A549 (cell line): ENCODE measurements around the gene TNFAIP2. TPM values are rescaled to one million over a fixed set of nuclear protein-coding genes. Genes with fewer than 3 reads are reported as not detected.
A peak's percentile ranks its signal among the peaks of the same experiment; 100 is the strongest.

Source experiments
- ATAC-seq, 2 experiments: fragments of 200-7000 bp in 1 of 2; fragments of >200 bp in 1 of 2; cut with Nextera tagmentation in 1 of 2; cut with Tn5 transposase in 1 of 2; 3 replicates each; pipeline versions ENCODE4 v1.8.0 to v1.9.1; 2018 to 2020; ENCODE audit warnings: mild to moderate bottlenecking in 1 of 2, moderate library complexity in 1 of 2
- CTCF ChIA-PET: fragments of 300-600 bp; sonication (Branson Sonifier 250); formaldehyde crosslinking; extraction: SDS; loops from one replicate; lab custom pipeline; 2021; ENCODE audit warnings: antibody characterized with exemption, inconsistent platforms; lab: Yijun Ruan, JAX
- POLR2A ChIA-PET: fragments of 350-600 bp; formaldehyde crosslinking; extraction: SDS; loops from one replicate; lab custom pipeline; 2021; ENCODE audit warnings: antibody characterized with exemption, inconsistent platforms; lab: Yijun Ruan, JAX
- DNase-seq, 2 experiments: peaks; one replicate each; pipeline versions ENCODE4 v3.0.0 to v3.0.0-alpha.2; 2011 to 2016; ENCODE audit warnings: low read depth in 1 of 2, low spot score in 1 of 2
- FAIRE-seq: peaks from 2 replicates; lab custom pipeline; 2011; peaks lifted over from hg19 to GRCh38; lab: Jason Lieb, UNC
- H3K27ac ChIP-seq, 2 experiments: fragments of >200 bp; sonication (Bioruptor Twin); formaldehyde crosslinking; 3 replicates each; pipeline ENCODE4 v1.5.1; 2016 to 2017
- H3K4me1 ChIP-seq: fragments of >200 bp; sonication (Bioruptor Twin); formaldehyde crosslinking; 3 replicates; pipeline ENCODE4 v1.6.1; 2016
- H3K4me2 ChIP-seq: fragments of >200 bp; sonication (Bioruptor Twin); formaldehyde crosslinking; 3 replicates; pipeline ENCODE4 v1.6.1; 2016
- H3K4me3 ChIP-seq: fragments of >200 bp; sonication (Bioruptor Twin); formaldehyde crosslinking; 3 replicates; pipeline ENCODE4 v1.5.1; 2016
- H3K9me3 ChIP-seq: fragments of >200 bp; sonication (Bioruptor Twin); formaldehyde crosslinking; 3 replicates; pipeline ENCODE4 v1.6.1; 2016
- BHLHE40 ChIP-seq: IDR thresholded peaks from 2 replicates; pipeline ENCODE4 v1.6.1; 2012; ENCODE audit warnings: low read depth, low read length, inconsistent platforms
- CBX2 ChIP-seq: fragments of 200-600 bp; sonication (generic); IDR thresholded peaks from 2 replicates; pipeline ENCODE4 v1.6.1; 2016; ENCODE audit warnings: low read depth, mild to moderate bottlenecking, borderline replicate concordance
- CHD4 ChIP-seq: fragments of 200-600 bp; sonication (generic); IDR thresholded peaks from 2 replicates; pipeline ENCODE4 v1.6.1; 2016; ENCODE audit warnings: antibody characterized with exemption, mild to moderate bottlenecking, borderline replicate concordance
- EHMT2 ChIP-seq: fragments of 200-600 bp; sonication (generic); IDR thresholded peaks from 2 replicates; pipeline ENCODE4 v1.6.1; 2016; ENCODE audit warnings: antibody characterized with exemption, low read depth, mild to moderate bottlenecking, moderate library complexity
- EP300 ChIP-seq, 2 experiments: fragments of >200 bp; sonication (Bioruptor Twin); formaldehyde crosslinking; IDR thresholded peaks; 2 replicates in 1 of 2; 3 replicates in 1 of 2; pipeline ENCODE4 v1.6.1; 2016 to 2017
- ESRRA ChIP-seq: fragments of 150-350 bp; IDR thresholded peaks from 2 replicates; pipeline ENCODE4 v1.6.1; 2014; ENCODE audit warnings: mild to moderate bottlenecking, low read length, borderline replicate concordance
- FOSB ChIP-seq: fragments of 250-450 bp; sonication (Bioruptor Pico); IDR thresholded peaks from 2 replicates; pipeline ENCODE4 v1.5.0; 2020; ENCODE audit warnings: mild to moderate bottlenecking, moderate library complexity
- FOSL2 ChIP-seq, 2 experiments: fragments of 450-650 bp in 1 of 2; fragments of >200 bp in 1 of 2; sonication (Bioruptor Twin) in 1 of 2; formaldehyde crosslinking; IDR thresholded peaks; 2 replicates each; pipeline versions ENCODE4 v1.5.0 to v1.6.1; 2016 to 2020; ENCODE audit warnings: mild to moderate bottlenecking in 1 of 2, moderate library complexity in 1 of 2
- GATA3 ChIP-seq: IDR thresholded peaks from 2 replicates; pipeline ENCODE4 v1.6.1; 2012; ENCODE audit warnings: borderline replicate concordance
- HDAC2 ChIP-seq: fragments of 200-600 bp; sonication (generic); IDR thresholded peaks from 2 replicates; pipeline ENCODE4 v1.6.1; 2016
- HEYL ChIP-seq: fragments of 250-450 bp; sonication (Bioruptor Pico); IDR thresholded peaks from 2 replicates; pipeline ENCODE4 v1.8.0; 2021; ENCODE audit warnings: mild to moderate bottlenecking, moderate library complexity
- HOXA7 ChIP-seq: fragments of 250-450 bp; sonication (Bioruptor Pico); IDR thresholded peaks from 2 replicates; pipeline ENCODE4 v1.5.0; 2020; ENCODE audit warnings: mild to moderate bottlenecking, moderate library complexity
- HOXB13 ChIP-seq: fragments of 250-450 bp; sonication (Bioruptor Pico); IDR thresholded peaks from 2 replicates; pipeline ENCODE4 v1.5.0; 2020; ENCODE audit warnings: low read depth, mild to moderate bottlenecking, moderate library complexity
- HOXB5 ChIP-seq: fragments of 250-450 bp; sonication (Bioruptor Pico); IDR thresholded peaks from 2 replicates; pipeline ENCODE4 v1.5.0; 2020; ENCODE audit warnings: mild to moderate bottlenecking, moderate library complexity
- JUN ChIP-seq, 2 experiments: fragments of >200 bp; sonication (Bioruptor Twin); formaldehyde crosslinking; IDR thresholded peaks; 2 replicates in 1 of 2; 3 replicates in 1 of 2; pipeline ENCODE4 v1.6.1; 2016 to 2017
- KDM1A ChIP-seq: fragments of 200-600 bp; sonication (generic); IDR thresholded peaks from 2 replicates; pipeline ENCODE4 v1.6.1; 2016; ENCODE audit warnings: low read depth, mild to moderate bottlenecking
- MAZ ChIP-seq: fragments of 150-350 bp; IDR thresholded peaks from 2 replicates; pipeline ENCODE4 v1.6.1; 2014; ENCODE audit warnings: antibody characterized with exemption, low read depth, low read length, borderline replicate concordance
- NPAS2 ChIP-seq: fragments of 250-450 bp; sonication (Bioruptor Pico); IDR thresholded peaks from 2 replicates; pipeline ENCODE4 v1.8.0; 2022; ENCODE audit warnings: mild to moderate bottlenecking, moderate library complexity, borderline replicate concordance
- NR3C1 ChIP-seq: fragments of >200 bp; sonication (Bioruptor Twin); formaldehyde crosslinking; IDR thresholded peaks from 3 replicates; pipeline ENCODE4 v1.6.1; 2017
- POLR2A ChIP-seq: IDR thresholded peaks from 2 replicates; pipeline ENCODE4 v1.6.1; 2012; ENCODE audit warnings: mild to moderate bottlenecking, low read length
- RARB ChIP-seq: fragments of 250-450 bp; sonication (Bioruptor Pico); IDR thresholded peaks from 2 replicates; pipeline ENCODE4 v1.8.0; 2021; ENCODE audit warnings: mild to moderate bottlenecking, moderate library complexity
- RFX5 ChIP-seq: fragments of 450-650 bp; IDR thresholded peaks from 2 replicates; pipeline ENCODE4 v1.7.1; 2014; ENCODE audit warnings: antibody characterized with exemption, mild to moderate bottlenecking, moderate library complexity
- RNF2 ChIP-seq: fragments of 200-600 bp; sonication (generic); IDR thresholded peaks from 2 replicates; pipeline ENCODE4 v1.6.1; 2016; ENCODE audit warnings: low read depth, mild to moderate bottlenecking, antibody characterized with exemption, moderate library complexity, borderline replicate concordance
- ZC3H11A ChIP-seq: fragments of 450-650 bp; IDR thresholded peaks from 2 replicates; pipeline ENCODE4 v1.6.1; 2014; ENCODE audit warnings: antibody characterized with exemption, mild to moderate bottlenecking
- WGBS: methylation state at CpG from one replicate; pipeline ENCODE4 v1.1.6; 2017; ENCODE audit errors: missing lambda C conversion rate; 5-methylcytosine and 5-hydroxymethylcytosine counted together
- polyA plus RNA-seq, 4 experiments: library from polyadenylated mRNA; depleted of rRNA in 3 of 4; stranded (reverse); fragments of >200 nt; fragmentation: RNase III in 1 of 4; extraction: RNeasy Plus Mini Kit Qiagen cat#74134 plus additional on column Dnase treatment in 1 of 4; gene quantifications; 2 replicates in 3 of 4; 3 replicates in 1 of 4; pipeline ENCODE4 v1.2.3, GENCODE V29; 2011 to 2017
- TF ChIP-seq, protein P1 (sequence below): fragments of >200 bp; sonication (Bioruptor Twin); formaldehyde crosslinking; IDR thresholded peaks from 3 replicates; pipeline ENCODE4 v1.6.1; 2016
- TF ChIP-seq, protein P2 (sequence below): fragments of 250-450 bp; sonication (Bioruptor Pico); IDR thresholded peaks from 2 replicates; pipeline ENCODE4 v1.5.0; 2020; ENCODE audit warnings: low read depth, mild to moderate bottlenecking, moderate library complexity
- TF ChIP-seq, protein P3 (sequence below): fragments of 450-650 bp; IDR thresholded peaks from 2 replicates; pipeline ENCODE4 v1.6.1; 2014; ENCODE audit warnings: antibody characterized with exemption
- TF ChIP-seq, protein P4 (sequence below): IDR thresholded peaks from 2 replicates; pipeline ENCODE4 v1.6.1; 2012
- TF ChIP-seq, protein P5 (sequence below): IDR thresholded peaks from 2 replicates; pipeline ENCODE4 v1.6.1; 2012; ENCODE audit warnings: low read depth, borderline replicate concordance

TNFAIP2 gene
- polyA plus RNA-seq, 2 of the 4 experiments (the other 2 are of a cell fraction) = 222 to 254 TPM

DNA sequence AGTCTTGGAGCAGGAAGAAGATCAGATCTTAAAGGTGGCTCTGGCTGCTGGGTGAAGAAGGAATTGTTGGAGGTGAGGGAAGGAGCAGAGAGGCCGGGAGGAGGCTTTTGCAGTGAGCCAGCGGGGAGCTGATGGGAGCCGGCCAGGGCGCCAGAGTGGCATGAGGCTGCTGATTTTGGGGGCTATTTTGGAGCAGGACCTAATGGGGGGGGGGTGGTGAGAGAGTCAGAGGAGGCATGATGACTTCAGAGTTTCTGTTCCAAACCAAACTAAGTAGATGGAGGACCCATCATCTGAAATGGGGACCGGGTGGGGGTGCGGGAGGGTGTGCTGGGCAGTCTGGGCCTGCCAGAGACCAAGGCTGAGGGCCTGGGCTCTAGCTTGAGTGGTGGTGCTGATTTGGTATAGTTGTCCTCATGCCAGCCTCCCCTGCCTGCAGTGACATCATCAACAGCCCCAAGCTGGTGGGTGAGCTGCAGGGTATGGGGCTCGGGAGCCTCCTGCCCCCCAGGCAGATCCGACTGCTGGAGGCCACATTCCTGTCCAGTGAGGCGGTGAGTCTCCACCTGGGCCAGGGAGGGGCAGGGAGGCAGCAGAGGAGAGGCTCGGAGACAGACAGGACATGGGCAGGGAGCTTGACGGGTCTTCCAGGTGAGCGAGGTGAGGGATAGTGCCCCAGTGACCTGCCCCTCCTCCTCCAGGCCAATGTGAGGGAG is 6.2 kb downstream of the TNFAIP2 start:
- Histone ChIP-seq H3K4me2 (peak overlapping the region; percentile 70), H3K27ac (peak overlapping the region; percentile 77 to 90), H3K9me3 (no peaks in the 10 kb centered on the region), H3K4me1 (peaks cover 69% of the 10 kb centered on the region), H3K4me3 (peak overlapping the region; percentile 25; the same call in 2 of the 3 replicates)
- ChIA-PET CTCF (interaction anchor here (0.9 to 24.1 kb wide), 7 partner anchors 8 to 163 kb away, joined by 3 to 544 read pairs (median 7); no protein-coding TSS in a partner anchor), POLR2A (interaction anchor here (1.8 kb wide), 1 partner anchor 205 kb away, joined by 4 read pairs; the partner anchor contains the start of gene EIF5)
- DNase-seq (no peak), ATAC-seq (peak in 1 of 2 experiments; percentile 5; a peak in 2 of 6 replicates), FAIRE-seq (no peak)
- TF ChIP-seq, protein P1, sequence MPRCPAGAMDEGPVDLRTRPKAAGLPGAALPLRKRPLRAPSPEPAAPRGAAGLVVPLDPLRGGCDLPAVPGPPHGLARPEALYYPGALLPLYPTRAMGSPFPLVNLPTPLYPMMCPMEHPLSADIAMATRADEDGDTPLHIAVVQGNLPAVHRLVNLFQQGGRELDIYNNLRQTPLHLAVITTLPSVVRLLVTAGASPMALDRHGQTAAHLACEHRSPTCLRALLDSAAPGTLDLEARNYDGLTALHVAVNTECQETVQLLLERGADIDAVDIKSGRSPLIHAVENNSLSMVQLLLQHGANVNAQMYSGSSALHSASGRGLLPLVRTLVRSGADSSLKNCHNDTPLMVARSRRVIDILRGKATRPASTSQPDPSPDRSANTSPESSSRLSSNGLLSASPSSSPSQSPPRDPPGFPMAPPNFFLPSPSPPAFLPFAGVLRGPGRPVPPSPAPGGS = no peak
- no peak for TF ChIP-seq BHLHE40
- no peak for TF ChIP-seq CBX2
- TF ChIP-seq POLR2A = no peak
- TF ChIP-seq FOSL2 (IDR thresholded peaks at IDR 0.05) = no peak
- TF ChIP-seq FOSL2 (CRISPR knock-in tag; IDR thresholded peaks at IDR 0.05) = no peak
- no peak for TF ChIP-seq EP300 (IDR thresholded peaks at IDR 0.05)
- no peak for TF ChIP-seq MAZ
- no peak for TF ChIP-seq HDAC2
- TF ChIP-seq ESRRA = no peak
- no peak for TF ChIP-seq EHMT2
- TF ChIP-seq ZC3H11A = no peak
- no peak for TF ChIP-seq CHD4
- TF ChIP-seq, protein P2, sequence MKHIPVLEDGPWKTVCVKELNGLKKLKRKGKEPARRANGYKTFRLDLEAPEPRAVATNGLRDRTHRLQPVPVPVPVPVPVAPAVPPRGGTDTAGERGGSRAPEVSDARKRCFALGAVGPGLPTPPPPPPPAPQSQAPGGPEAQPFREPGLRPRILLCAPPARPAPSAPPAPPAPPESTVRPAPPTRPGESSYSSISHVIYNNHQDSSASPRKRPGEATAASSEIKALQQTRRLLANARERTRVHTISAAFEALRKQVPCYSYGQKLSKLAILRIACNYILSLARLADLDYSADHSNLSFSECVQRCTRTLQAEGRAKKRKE (CRISPR knock-in tag) = no peak
- TF ChIP-seq KDM1A = no peak
- no peak for TF ChIP-seq FOSB (CRISPR knock-in tag)
- no peak for TF ChIP-seq HOXB5 (CRISPR knock-in tag)
- TF ChIP-seq, protein P3, sequence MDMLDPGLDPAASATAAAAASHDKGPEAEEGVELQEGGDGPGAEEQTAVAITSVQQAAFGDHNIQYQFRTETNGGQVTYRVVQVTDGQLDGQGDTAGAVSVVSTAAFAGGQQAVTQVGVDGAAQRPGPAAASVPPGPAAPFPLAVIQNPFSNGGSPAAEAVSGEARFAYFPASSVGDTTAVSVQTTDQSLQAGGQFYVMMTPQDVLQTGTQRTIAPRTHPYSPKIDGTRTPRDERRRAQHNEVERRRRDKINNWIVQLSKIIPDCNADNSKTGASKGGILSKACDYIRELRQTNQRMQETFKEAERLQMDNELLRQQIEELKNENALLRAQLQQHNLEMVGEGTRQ = no peak
- TF ChIP-seq NR3C1 = no peak
- 72% methylated on average over 10 of the region's 12 CpGs for WGBS

DNA sequence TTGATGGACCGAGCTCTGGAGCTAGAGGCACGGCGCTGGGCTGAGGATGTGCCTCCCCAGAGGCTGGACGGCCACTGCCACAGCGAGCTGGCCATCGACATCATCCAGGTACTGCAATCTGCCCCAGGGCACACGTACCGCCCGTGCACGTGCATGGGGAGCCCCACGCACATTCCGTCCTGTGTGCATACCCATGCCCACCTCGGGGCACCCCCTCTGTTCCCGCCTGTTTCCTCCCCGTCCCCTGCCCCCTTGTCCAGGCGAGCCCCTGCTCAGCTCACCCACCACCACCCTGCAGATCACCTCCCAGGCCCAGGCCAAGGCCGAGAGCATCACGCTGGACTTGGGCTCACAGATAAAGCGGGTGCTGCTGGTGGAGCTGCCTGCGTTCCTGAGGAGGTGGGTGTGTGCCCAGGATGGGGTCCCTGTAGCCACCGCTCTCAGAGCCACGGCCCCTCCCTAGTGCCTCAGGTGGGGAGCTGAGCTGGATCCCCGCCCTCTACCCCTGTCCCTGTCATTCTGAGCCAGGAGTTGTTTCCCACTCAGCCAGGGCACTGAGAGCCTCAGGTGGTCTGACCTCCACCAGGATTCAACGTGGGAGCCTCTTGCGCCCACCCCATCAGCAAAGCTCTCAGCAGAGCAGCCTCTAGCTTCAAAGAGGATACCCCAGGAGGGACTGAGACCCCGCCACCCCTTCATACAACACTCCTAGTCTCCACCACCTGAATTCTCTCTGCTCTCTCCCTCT is 6.9 kb downstream of the TNFAIP2 start:
- TF ChIP-seq, protein P2 (CRISPR knock-in tag) = no peak
- TF ChIP-seq, protein P4, sequence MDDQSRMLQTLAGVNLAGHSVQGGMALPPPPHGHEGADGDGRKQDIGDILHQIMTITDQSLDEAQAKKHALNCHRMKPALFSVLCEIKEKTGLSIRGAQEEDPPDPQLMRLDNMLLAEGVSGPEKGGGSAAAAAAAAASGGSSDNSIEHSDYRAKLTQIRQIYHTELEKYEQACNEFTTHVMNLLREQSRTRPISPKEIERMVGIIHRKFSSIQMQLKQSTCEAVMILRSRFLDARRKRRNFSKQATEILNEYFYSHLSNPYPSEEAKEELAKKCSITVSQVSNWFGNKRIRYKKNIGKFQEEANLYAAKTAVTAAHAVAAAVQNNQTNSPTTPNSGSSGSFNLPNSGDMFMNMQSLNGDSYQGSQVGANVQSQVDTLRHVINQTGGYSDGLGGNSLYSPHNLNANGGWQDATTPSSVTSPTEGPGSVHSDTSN = no peak
- TF ChIP-seq HOXB5 (CRISPR knock-in tag) (no peak), RNF2 (no peak), FOSL2 (IDR thresholded peaks at IDR 0.05) (no peak), FOSL2 (CRISPR knock-in tag; IDR thresholded peaks at IDR 0.05) (no peak), GATA3 (no peak), RARB (CRISPR knock-in tag) (no peak), HOXA7 (CRISPR knock-in tag) (no peak), HEYL (CRISPR knock-in tag) (no peak), HOXB13 (no peak), KDM1A (no peak), FOSB (CRISPR knock-in tag) (no peak), JUN (IDR thresholded peaks at IDR 0.05) (no peak), NR3C1 (no peak), NPAS2 (CRISPR knock-in tag) (no peak), RFX5 (no peak), CHD4 (no peak)
- TF ChIP-seq, protein P5, sequence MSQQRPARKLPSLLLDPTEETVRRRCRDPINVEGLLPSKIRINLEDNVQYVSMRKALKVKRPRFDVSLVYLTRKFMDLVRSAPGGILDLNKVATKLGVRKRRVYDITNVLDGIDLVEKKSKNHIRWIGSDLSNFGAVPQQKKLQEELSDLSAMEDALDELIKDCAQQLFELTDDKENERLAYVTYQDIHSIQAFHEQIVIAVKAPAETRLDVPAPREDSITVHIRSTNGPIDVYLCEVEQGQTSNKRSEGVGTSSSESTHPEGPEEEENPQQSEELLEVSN = no peak
- POLR2A ChIA-PET = interaction anchor here (1.8 kb wide), 1 partner anchor 204 kb away, joined by 4 read pairs; the partner anchor contains the start of gene EIF5
- no peaks in the 10 kb centered on the region for H3K9me3 ChIP-seq
- H3K4me1 ChIP-seq = peaks cover 69% of the 10 kb centered on the region
- 0 out of 3 replicates have a peak overlapping the region, but pooled peaks have one; percentile 70 for H3K4me2 ChIP-seq
- ATAC-seq = no peak
- H3K27ac ChIP-seq = peak overlapping the region in 1 of 2 experiments; percentile 90; a peak in 4 of 6 replicates
- no peak for DNase-seq
- H3K4me3 ChIP-seq = no peak overlapping the region
- WGBS = 89% methylated on average over 22 of the region's 26 CpGs
- no peak for FAIRE-seq
- CTCF ChIA-PET = interaction anchor here (0.6 to 24.1 kb wide), 9 partner anchors 13 to 163 kb away, joined by 3 to 544 read pairs (median 3); no protein-coding TSS in a partner anchor
